Measurements from ENCODE around the gene AIRE.
"Not testable (repeated sequence)": the region's sequence is repeated elsewhere in the genome, so short reads cannot be mapped to it uniquely, and the experiment has no call there.

Gene AIRE

GRCh38 chr21:44267655-44268142 is 18.0 kb upstream of the AIRE start:
- peak; percentile 8 for DNase-seq

GRCh38 chr21:44269090-44269489 is 16.6 kb upstream of the AIRE start:
- no peak for DNase-seq

- no peak for DNase-seq
These were observed 14.0 kb upstream of the AIRE start for GRCh38 chr21:44271558-44272283.

GRCh38 chr21:44272284-44272858 is 13.3 kb upstream of the AIRE start:
- no peak for DNase-seq

- DNase-seq, result no peak
These were observed 12.6 kb upstream of the AIRE start for GRCh38 chr21:44273046-44273445.

GRCh38 chr21:44275041-44275440 is 10.6 kb upstream of the AIRE start:
- DNase-seq, result no peak

GRCh38 chr21:44279354-44280260 is 6.1 kb upstream of the AIRE start:
- DNase-seq, result no peak

GRCh38 chr21:44281801-44282200 is 3.9 kb upstream of the AIRE start:
- no peak for DNase-seq

GRCh38 chr21:44282370-44282769 is 3.3 kb upstream of the AIRE start:
- no peak for DNase-seq

GRCh38 chr21:44283211-44283785 is 2.4 kb upstream of the AIRE start:
- DNase-seq, result not testable (repeated sequence)

GRCh38 chr21:44283948-44284347 is 1.7 kb upstream of the AIRE start:
- no peak for DNase-seq

- no peak for DNase-seq
These were observed 525 bp downstream of the AIRE start for GRCh38 chr21:44286086-44286715.

GRCh38 chr21:44286716-44287632 is 1.3 kb downstream of the AIRE start:
- no peak for DNase-seq

GRCh38 chr21:44288251-44289110 is 2.8 kb downstream of the AIRE start:
- DNase-seq, result no peak

- DNase-seq, result no peak
These were observed 3.8 kb downstream of the AIRE start for GRCh38 chr21:44289381-44290010.

GRCh38 chr21:44290327-44291077 is 4.8 kb downstream of the AIRE start:
- no peak for DNase-seq

- no peak for DNase-seq
These were observed 5.6 kb downstream of the AIRE start for GRCh38 chr21:44291078-44291935.

Data from activated CD4-positive, alpha-beta T cell treated with anti-CD3 and anti-CD28 coated beads, Interleukin-2, amount 50 U/mL, for 1 hour (primary cell).